ENCODE measurements around the gene GNS. TPM values are rescaled to one million over a fixed set of nuclear protein-coding genes. Genes with fewer than 3 reads are reported as not detected.

The GNS gene
- total RNA-seq, 1 experiment from 2014 or later, result 85.1 TPM

GRCh38 chr12:64696080-64696741 is 63.0 kb downstream of the GNS start:
- Mint-ChIP-seq H3K9me3 (ENCODE audit: low read depth, unreplicated experiment) (no peaks in the 10 kb centered on the region), H3K4me1 (ENCODE audit: low read depth, unreplicated experiment) (peaks cover 32% of the 10 kb centered on the region), H3K27me3 (ENCODE audit: unreplicated experiment) (no peaks in the 10 kb centered on the region), H3K36me3 (ENCODE audit: insufficient read depth, unreplicated experiment) (peaks cover 93% of the 10 kb centered on the region), H3K27ac (ENCODE audit: unreplicated experiment) (no peak overlapping the region), H3K4me3 (ENCODE audit: low read depth, unreplicated experiment) (no peak overlapping the region)
- peak; percentile 12 for TF ChIP-seq CTCF (IDR thresholded peaks at IDR 0.05; ENCODE audit: unreplicated experiment)
- CTCF ChIA-PET, result interaction anchor here (0.6 to 3.9 kb wide), 8 partner anchors 11 to 186 kb away, joined by 3 to 23 read pairs (median 6); no protein-coding TSS in a partner anchor
- no peak for DNase-seq
- intact Hi-C loops (cut with micrococcal nuclease; ENCODE audit: unreplicated experiment), result loop anchor here (1.0 kb wide), 1 partner anchor 147 kb away; no protein-coding TSS in a partner anchor
- no TSS peak for BruUV-seq (replicated peaks)

- peaks cover 89% of the 10 kb centered on the region for H3K36me3 Mint-ChIP-seq (ENCODE audit: insufficient read depth, unreplicated experiment)
- no peak for TF ChIP-seq CTCF (IDR thresholded peaks at IDR 0.05; ENCODE audit: unreplicated experiment)
- CTCF ChIA-PET, result interaction anchor here (0.6 to 3.9 kb wide), 5 partner anchors 65 to 185 kb away, joined by 3 to 23 read pairs (median 3); no protein-coding TSS in a partner anchor
- no peak overlapping the region for H3K4me3 Mint-ChIP-seq (ENCODE audit: low read depth, unreplicated experiment)
- H3K27me3 Mint-ChIP-seq (ENCODE audit: unreplicated experiment), result no peaks in the 10 kb centered on the region
- H3K9me3 Mint-ChIP-seq (ENCODE audit: low read depth, unreplicated experiment), result no peaks in the 10 kb centered on the region
- intact Hi-C loops (cut with micrococcal nuclease; ENCODE audit: unreplicated experiment), result no loop called here
- DNase-seq, result no peak
- no TSS peak for BruUV-seq (replicated peaks)
- H3K27ac Mint-ChIP-seq (ENCODE audit: unreplicated experiment), result peak overlapping the region; percentile 3
- peaks cover 33% of the 10 kb centered on the region for H3K4me1 Mint-ChIP-seq (ENCODE audit: low read depth, unreplicated experiment)
Observed at GRCh38 chr12:64695550-64695949, 63.7 kb downstream of the GNS start.

- no peak for DNase-seq
- H3K9me3 Mint-ChIP-seq (ENCODE audit: low read depth, unreplicated experiment), result no peaks in the 10 kb centered on the region
- CTCF ChIA-PET, result interaction anchor here (1.0 to 3.9 kb wide), 3 partner anchors 14 to 144 kb away, joined by 3 to 23 read pairs (median 5); no protein-coding TSS in a partner anchor
- no TSS peak for BruUV-seq (replicated peaks)
- peaks cover 89% of the 10 kb centered on the region for H3K36me3 Mint-ChIP-seq (ENCODE audit: insufficient read depth, unreplicated experiment)
- H3K4me1 Mint-ChIP-seq (ENCODE audit: low read depth, unreplicated experiment), result peaks cover 33% of the 10 kb centered on the region
- peak overlapping the region; percentile 3 for H3K27ac Mint-ChIP-seq (ENCODE audit: unreplicated experiment)
- no peaks in the 10 kb centered on the region for H3K27me3 Mint-ChIP-seq (ENCODE audit: unreplicated experiment)
- intact Hi-C loops (cut with micrococcal nuclease; ENCODE audit: unreplicated experiment), result no loop called here
- H3K4me3 Mint-ChIP-seq (ENCODE audit: low read depth, unreplicated experiment), result no peak overlapping the region
- TF ChIP-seq CTCF (IDR thresholded peaks at IDR 0.05; ENCODE audit: unreplicated experiment), result no peak
Observed at GRCh38 chr12:64694130-64695040, 64.8 kb downstream of the GNS start.

- DNase-seq, result no peak
- no TSS peak for BruUV-seq (replicated peaks)
- intact Hi-C loops (cut with micrococcal nuclease; ENCODE audit: unreplicated experiment), result no loop called here
- Mint-ChIP-seq H3K4me1 (ENCODE audit: low read depth, unreplicated experiment) (peaks cover 42% of the 10 kb centered on the region), H3K27me3 (ENCODE audit: unreplicated experiment) (no peaks in the 10 kb centered on the region), H3K9me3 (ENCODE audit: low read depth, unreplicated experiment) (no peaks in the 10 kb centered on the region), H3K36me3 (ENCODE audit: insufficient read depth, unreplicated experiment) (peaks cover 91% of the 10 kb centered on the region), H3K27ac (ENCODE audit: unreplicated experiment) (peak overlapping the region; percentile 40), H3K4me3 (ENCODE audit: low read depth, unreplicated experiment) (no peak overlapping the region)
- TF ChIP-seq CTCF (IDR thresholded peaks at IDR 0.05; ENCODE audit: unreplicated experiment), result no peak
- CTCF ChIA-PET, result interaction anchor here (1.3 to 1.7 kb wide), 3 partner anchors 12 to 255 kb away, joined by 4 read pairs; no protein-coding TSS in a partner anchor
Observed at GRCh38 chr12:64691795-64692583, 67.2 kb downstream of the GNS start.

Data from Calu3 (cell line).